WTC11 (cell line): Measurements from ENCODE around the gene KCTD2. TPM values are rescaled to one million over a fixed set of nuclear protein-coding genes. Genes with fewer than 3 reads are reported as not detected.

ENCODE experiments used
- ATAC-seq: fragments of 200-7000 bp; cut with Tn5 transposase; 2 replicates; pipeline ENCODE4 v1.10.0; 2021; ENCODE audit warnings: mild to moderate bottlenecking, moderate library complexity
- CTCF ChIA-PET: fragments of 300-600 bp; sonication (Branson Sonifier 250); formaldehyde crosslinking; loops from one replicate; lab custom pipeline; 2021; ENCODE audit warnings: antibody characterized with exemption; lab: Charles Lee
- POLR2A ChIA-PET: fragments of 350-600 bp; sonication (Branson Sonifier 250); formaldehyde crosslinking; loops from one replicate; lab custom pipeline; 2021; ENCODE audit warnings: antibody characterized with exemption; lab: Charles Lee
- DNase-seq: peaks from one replicate; pipeline ENCODE4 v3.0.0; 2021; ENCODE audit warnings: low spot score
- H3K27ac Mint-ChIP-seq: 2 replicates; pipeline ENCODE4 v1.8.0; 2021; ENCODE audit warnings: mixed read lengths
- H3K27me3 Mint-ChIP-seq: 2 replicates; pipeline ENCODE4 v1.8.0; 2021; ENCODE audit warnings: low read depth, mild to moderate bottlenecking, moderate library complexity, mixed read lengths
- H3K36me3 Mint-ChIP-seq: 2 replicates; pipeline ENCODE4 v1.8.0; 2021; ENCODE audit warnings: mixed read lengths
- H3K4me1 Mint-ChIP-seq: 2 replicates; pipeline ENCODE4 v1.8.0; 2022; ENCODE audit warnings: mixed read lengths
- H3K4me3 Mint-ChIP-seq: 2 replicates; pipeline ENCODE4 v1.8.0; 2021; ENCODE audit warnings: mild to moderate bottlenecking, moderate library complexity, mixed read lengths
- H3K9me3 Mint-ChIP-seq: 2 replicates; pipeline ENCODE4 v1.8.0; 2021; ENCODE audit warnings: mixed read lengths
- ESRRA ChIP-seq: sonication (generic); formaldehyde crosslinking; IDR thresholded peaks from 2 replicates; pipeline ENCODE4 v1.8.1; 2022; ENCODE audit warnings: mild to moderate bottlenecking, missing genetic modification reagents, borderline replicate concordance
- FOXK1 ChIP-seq: sonication (generic); formaldehyde crosslinking; IDR thresholded peaks from 2 replicates; pipeline ENCODE4 v1.8.0; 2022; ENCODE audit warnings: mild to moderate bottlenecking, moderate library complexity, missing genetic modification reagents
- MXD4 ChIP-seq: fragments of 250-450 bp; sonication (Bioruptor Pico); IDR thresholded peaks from 2 replicates; pipeline ENCODE4 v1.8.0; 2021; ENCODE audit warnings: mild to moderate bottlenecking, moderate library complexity, borderline replicate concordance
- PRRX2 ChIP-seq: fragments of 250-450 bp; sonication (Bioruptor Pico); IDR thresholded peaks from 2 replicates; pipeline ENCODE4 v1.8.0; 2021; ENCODE audit warnings: mild to moderate bottlenecking
- RELA ChIP-seq: sonication (generic); formaldehyde crosslinking; IDR thresholded peaks from 2 replicates; pipeline ENCODE4 v1.8.1; 2022; ENCODE audit warnings: missing genetic modification reagents, mild to moderate bottlenecking, borderline replicate concordance
- TCF7 ChIP-seq: sonication (generic); formaldehyde crosslinking; IDR thresholded peaks from 2 replicates; pipeline ENCODE4 v1.8.0; 2022; ENCODE audit warnings: mild to moderate bottlenecking, low read depth, missing genetic modification reagents, moderate library complexity
- TEAD4 ChIP-seq: sonication (generic); formaldehyde crosslinking; IDR thresholded peaks from 2 replicates; pipeline ENCODE4 v1.8.0; 2022; ENCODE audit warnings: mild to moderate bottlenecking, missing genetic modification reagents
- TP53 ChIP-seq: sonication (generic); formaldehyde crosslinking; IDR thresholded peaks from 2 replicates; pipeline ENCODE4 v1.8.1; 2023; ENCODE audit warnings: mild to moderate bottlenecking, missing genetic modification reagents
- ZBTB21 ChIP-seq: sonication (generic); formaldehyde crosslinking; IDR thresholded peaks from 2 replicates; pipeline ENCODE4 v1.8.1; 2023; ENCODE audit warnings: mild to moderate bottlenecking, missing genetic modification reagents, borderline replicate concordance
- ZNF232 ChIP-seq: sonication (generic); formaldehyde crosslinking; IDR thresholded peaks from 2 replicates; pipeline ENCODE4 v1.8.0; 2022; ENCODE audit warnings: mild to moderate bottlenecking, missing genetic modification reagents
- ZNF416 ChIP-seq: fragments of 250-450 bp; sonication (Bioruptor Pico); IDR thresholded peaks from 2 replicates; pipeline ENCODE4 v1.9.0; 2021; ENCODE audit warnings: mild to moderate bottlenecking, inconsistent platforms
- ZNF423 ChIP-seq: fragments of 250-450 bp; sonication (Bioruptor Pico); IDR thresholded peaks from 2 replicates; pipeline ENCODE4 v2.1.2; 2022; ENCODE audit warnings: mild to moderate bottlenecking, moderate library complexity
- ZNF671 ChIP-seq: fragments of 250-450 bp; sonication (Bioruptor Pico); IDR thresholded peaks from 2 replicates; pipeline ENCODE4 v1.8.0; 2021; ENCODE audit warnings: mild to moderate bottlenecking
- total RNA-seq: library from RNA; stranded (reverse); gene quantifications from 3 replicates; pipeline ENCODE4 v1.2.3, GENCODE V29; 2021
- TF ChIP-seq, protein P1 (sequence below): sonication (generic); formaldehyde crosslinking; conservative IDR thresholded peaks from 2 replicates; pipeline ENCODE4 v1.8.1; 2023; ENCODE audit warnings: mild to moderate bottlenecking, low read depth, missing genetic modification reagents, moderate library complexity
- TF ChIP-seq, protein P2 (sequence below): fragments of 250-450 bp; sonication (Bioruptor Pico); IDR thresholded peaks from 2 replicates; pipeline ENCODE4 v1.9.0; 2021; ENCODE audit warnings: mild to moderate bottlenecking
- TF ChIP-seq, protein P3 (sequence below): sonication (generic); formaldehyde crosslinking; IDR thresholded peaks from 2 replicates; pipeline ENCODE4 v1.8.0; 2022; ENCODE audit warnings: mild to moderate bottlenecking, missing genetic modification reagents
- TF ChIP-seq, protein P4 (sequence below): sonication (generic); formaldehyde crosslinking; IDR thresholded peaks from 2 replicates; pipeline ENCODE4 v1.8.0; 2022; ENCODE audit warnings: missing genetic modification reagents
- TF ChIP-seq, protein P5 (sequence below): sonication (generic); formaldehyde crosslinking; IDR thresholded peaks from 2 replicates; pipeline ENCODE4 v1.8.0; 2023; ENCODE audit warnings: missing genetic modification reagents, mild to moderate bottlenecking, borderline replicate concordance

The KCTD2 gene
- total RNA-seq, 1 experiment from 2014 or later: 31.3 TPM

DNA sequence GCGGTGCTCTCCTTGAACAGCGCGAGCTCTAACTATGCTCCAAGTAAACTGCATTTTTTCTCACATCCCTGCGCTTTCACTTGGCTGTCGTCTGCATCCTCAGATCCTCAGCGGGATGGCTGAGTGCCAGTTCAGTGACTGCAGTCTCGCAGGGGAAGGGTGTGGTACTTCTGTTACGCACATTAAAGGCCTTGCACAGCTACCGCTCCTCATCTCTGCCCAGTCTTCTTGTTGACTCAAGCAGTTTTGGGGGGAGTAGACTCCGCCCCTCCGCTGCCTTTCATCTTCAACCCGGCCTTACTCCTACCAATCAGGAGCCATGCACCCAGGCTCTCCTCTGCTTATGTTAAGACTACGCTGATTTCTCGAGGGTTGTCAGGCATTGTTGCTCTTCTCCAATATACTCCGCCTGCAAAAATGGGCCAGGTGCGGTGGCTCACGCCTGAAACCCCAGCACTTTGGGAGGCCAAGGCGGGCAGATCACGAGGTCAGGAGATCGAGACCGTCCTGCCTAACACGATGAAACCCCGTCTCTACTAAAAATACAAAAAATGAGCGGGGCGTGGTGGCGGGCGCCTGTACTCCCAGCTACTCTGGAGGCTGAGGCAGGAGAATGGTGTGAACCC is 10.3 kb upstream of the KCTD2 start:
- Mint-ChIP-seq H3K36me3 (peaks cover 36% of the 10 kb centered on the region), H3K4me1 (peaks cover 36% of the 10 kb centered on the region), H3K4me3 (peak overlapping the region; percentile 19), H3K27me3 (peaks cover 13% of the 10 kb centered on the region), H3K27ac (peak overlapping the region; percentile 98), H3K9me3 (no peaks in the 10 kb centered on the region)
- no peak for TF ChIP-seq ZNF671 (CRISPR knock-in tag)
- TF ChIP-seq ZNF232 (CRISPR knock-in tag): no peak
- TF ChIP-seq ESRRA (CRISPR knock-in tag): no peak
- TF ChIP-seq, protein P1, sequence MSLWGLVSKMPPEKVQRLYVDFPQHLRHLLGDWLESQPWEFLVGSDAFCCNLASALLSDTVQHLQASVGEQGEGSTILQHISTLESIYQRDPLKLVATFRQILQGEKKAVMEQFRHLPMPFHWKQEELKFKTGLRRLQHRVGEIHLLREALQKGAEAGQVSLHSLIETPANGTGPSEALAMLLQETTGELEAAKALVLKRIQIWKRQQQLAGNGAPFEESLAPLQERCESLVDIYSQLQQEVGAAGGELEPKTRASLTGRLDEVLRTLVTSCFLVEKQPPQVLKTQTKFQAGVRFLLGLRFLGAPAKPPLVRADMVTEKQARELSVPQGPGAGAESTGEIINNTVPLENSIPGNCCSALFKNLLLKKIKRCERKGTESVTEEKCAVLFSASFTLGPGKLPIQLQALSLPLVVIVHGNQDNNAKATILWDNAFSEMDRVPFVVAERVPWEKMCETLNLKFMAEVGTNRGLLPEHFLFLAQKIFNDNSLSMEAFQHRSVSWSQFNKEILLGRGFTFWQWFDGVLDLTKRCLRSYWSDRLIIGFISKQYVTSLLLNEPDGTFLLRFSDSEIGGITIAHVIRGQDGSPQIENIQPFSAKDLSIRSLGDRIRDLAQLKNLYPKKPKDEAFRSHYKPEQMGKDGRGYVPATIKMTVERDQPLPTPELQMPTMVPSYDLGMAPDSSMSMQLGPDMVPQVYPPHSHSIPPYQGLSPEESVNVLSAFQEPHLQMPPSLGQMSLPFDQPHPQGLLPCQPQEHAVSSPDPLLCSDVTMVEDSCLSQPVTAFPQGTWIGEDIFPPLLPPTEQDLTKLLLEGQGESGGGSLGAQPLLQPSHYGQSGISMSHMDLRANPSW (CRISPR knock-in tag): no peak
- no peak for TF ChIP-seq ZBTB21 (CRISPR knock-in tag)
- no peak for TF ChIP-seq MXD4 (CRISPR knock-in tag)
- TF ChIP-seq TEAD4 (CRISPR knock-in tag): no peak
- no peak for TF ChIP-seq TP53
- TF ChIP-seq FOXK1 (CRISPR knock-in tag): no peak
- no peak for TF ChIP-seq TCF7 (CRISPR knock-in tag)
- TF ChIP-seq, protein P2, sequence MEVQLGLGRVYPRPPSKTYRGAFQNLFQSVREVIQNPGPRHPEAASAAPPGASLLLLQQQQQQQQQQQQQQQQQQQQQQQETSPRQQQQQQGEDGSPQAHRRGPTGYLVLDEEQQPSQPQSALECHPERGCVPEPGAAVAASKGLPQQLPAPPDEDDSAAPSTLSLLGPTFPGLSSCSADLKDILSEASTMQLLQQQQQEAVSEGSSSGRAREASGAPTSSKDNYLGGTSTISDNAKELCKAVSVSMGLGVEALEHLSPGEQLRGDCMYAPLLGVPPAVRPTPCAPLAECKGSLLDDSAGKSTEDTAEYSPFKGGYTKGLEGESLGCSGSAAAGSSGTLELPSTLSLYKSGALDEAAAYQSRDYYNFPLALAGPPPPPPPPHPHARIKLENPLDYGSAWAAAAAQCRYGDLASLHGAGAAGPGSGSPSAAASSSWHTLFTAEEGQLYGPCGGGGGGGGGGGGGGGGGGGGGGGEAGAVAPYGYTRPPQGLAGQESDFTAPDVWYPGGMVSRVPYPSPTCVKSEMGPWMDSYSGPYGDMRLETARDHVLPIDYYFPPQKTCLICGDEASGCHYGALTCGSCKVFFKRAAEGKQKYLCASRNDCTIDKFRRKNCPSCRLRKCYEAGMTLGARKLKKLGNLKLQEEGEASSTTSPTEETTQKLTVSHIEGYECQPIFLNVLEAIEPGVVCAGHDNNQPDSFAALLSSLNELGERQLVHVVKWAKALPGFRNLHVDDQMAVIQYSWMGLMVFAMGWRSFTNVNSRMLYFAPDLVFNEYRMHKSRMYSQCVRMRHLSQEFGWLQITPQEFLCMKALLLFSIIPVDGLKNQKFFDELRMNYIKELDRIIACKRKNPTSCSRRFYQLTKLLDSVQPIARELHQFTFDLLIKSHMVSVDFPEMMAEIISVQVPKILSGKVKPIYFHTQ (CRISPR knock-in tag): no peak
- TF ChIP-seq ZNF416 (CRISPR knock-in tag): no peak
- no peak for TF ChIP-seq PRRX2 (CRISPR knock-in tag)
- ATAC-seq: 0 out of 2 replicates have a peak, but pooled peaks have one; percentile 1
- DNase-seq: peak; percentile 53
- CTCF ChIA-PET: interaction anchor here (0.6 to 3.5 kb wide), 10 partner anchors 18 to 1785 kb away, joined by 3 to 38 read pairs (median 4); partner anchors contain the start of genes CDR2L and HID1
- POLR2A ChIA-PET: interaction anchor here (1.3 kb wide), 1 partner anchor 10 kb away, joined by 3 read pairs; the partner anchor contains the start of gene ATP5PD

DNA sequence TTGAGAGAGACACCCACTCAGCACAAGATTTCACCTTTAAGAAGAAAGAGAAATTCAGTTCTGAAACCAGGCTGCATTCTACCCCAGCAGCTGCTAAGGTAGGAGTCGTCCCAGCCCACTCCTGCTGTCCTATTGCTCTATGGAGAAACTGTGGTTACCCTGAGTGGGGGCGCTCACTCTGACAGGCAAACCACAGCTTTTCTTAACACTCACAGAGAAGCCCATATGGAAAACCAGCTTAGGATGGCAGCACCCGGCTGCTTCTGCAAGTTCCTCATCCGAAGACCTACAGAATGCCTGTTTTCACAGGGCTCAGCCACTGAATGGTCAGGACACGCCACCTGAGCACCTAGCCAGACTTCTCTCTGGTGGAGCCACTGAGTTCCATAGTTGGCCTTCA is 7.8 kb upstream of the KCTD2 start:
- peaks cover 54% of the 10 kb centered on the region for H3K4me1 Mint-ChIP-seq
- ChIA-PET POLR2A (interaction anchor here (1.1 kb wide), 1 partner anchor 42 kb away, joined by 3 read pairs; no protein-coding TSS in a partner anchor), CTCF (interaction anchor here (2.1 kb wide), 1 partner anchor 27 kb away, joined by 4 read pairs; the partner anchor contains the start of gene MRPL58)
- DNase-seq: no peak
- no peak for ATAC-seq
- no peaks in the 10 kb centered on the region for H3K9me3 Mint-ChIP-seq
- no peak overlapping the region for H3K4me3 Mint-ChIP-seq
- H3K36me3 Mint-ChIP-seq: peaks cover 45% of the 10 kb centered on the region
- peak overlapping the region; percentile 23; the same call in 1 of the 2 replicates for H3K27ac Mint-ChIP-seq
- peaks cover 6% of the 10 kb centered on the region; the same call in 1 of the 2 replicates for H3K27me3 Mint-ChIP-seq
- TF ChIP-seq ZNF423: no peak
- no peak for TF ChIP-seq ZNF416 (CRISPR knock-in tag)
- no peak for TF ChIP-seq FOXK1 (CRISPR knock-in tag)
- TF ChIP-seq, protein P3, sequence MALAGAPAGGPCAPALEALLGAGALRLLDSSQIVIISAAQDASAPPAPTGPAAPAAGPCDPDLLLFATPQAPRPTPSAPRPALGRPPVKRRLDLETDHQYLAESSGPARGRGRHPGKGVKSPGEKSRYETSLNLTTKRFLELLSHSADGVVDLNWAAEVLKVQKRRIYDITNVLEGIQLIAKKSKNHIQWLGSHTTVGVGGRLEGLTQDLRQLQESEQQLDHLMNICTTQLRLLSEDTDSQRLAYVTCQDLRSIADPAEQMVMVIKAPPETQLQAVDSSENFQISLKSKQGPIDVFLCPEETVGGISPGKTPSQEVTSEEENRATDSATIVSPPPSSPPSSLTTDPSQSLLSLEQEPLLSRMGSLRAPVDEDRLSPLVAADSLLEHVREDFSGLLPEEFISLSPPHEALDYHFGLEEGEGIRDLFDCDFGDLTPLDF: no peak
- TF ChIP-seq, protein P4, sequence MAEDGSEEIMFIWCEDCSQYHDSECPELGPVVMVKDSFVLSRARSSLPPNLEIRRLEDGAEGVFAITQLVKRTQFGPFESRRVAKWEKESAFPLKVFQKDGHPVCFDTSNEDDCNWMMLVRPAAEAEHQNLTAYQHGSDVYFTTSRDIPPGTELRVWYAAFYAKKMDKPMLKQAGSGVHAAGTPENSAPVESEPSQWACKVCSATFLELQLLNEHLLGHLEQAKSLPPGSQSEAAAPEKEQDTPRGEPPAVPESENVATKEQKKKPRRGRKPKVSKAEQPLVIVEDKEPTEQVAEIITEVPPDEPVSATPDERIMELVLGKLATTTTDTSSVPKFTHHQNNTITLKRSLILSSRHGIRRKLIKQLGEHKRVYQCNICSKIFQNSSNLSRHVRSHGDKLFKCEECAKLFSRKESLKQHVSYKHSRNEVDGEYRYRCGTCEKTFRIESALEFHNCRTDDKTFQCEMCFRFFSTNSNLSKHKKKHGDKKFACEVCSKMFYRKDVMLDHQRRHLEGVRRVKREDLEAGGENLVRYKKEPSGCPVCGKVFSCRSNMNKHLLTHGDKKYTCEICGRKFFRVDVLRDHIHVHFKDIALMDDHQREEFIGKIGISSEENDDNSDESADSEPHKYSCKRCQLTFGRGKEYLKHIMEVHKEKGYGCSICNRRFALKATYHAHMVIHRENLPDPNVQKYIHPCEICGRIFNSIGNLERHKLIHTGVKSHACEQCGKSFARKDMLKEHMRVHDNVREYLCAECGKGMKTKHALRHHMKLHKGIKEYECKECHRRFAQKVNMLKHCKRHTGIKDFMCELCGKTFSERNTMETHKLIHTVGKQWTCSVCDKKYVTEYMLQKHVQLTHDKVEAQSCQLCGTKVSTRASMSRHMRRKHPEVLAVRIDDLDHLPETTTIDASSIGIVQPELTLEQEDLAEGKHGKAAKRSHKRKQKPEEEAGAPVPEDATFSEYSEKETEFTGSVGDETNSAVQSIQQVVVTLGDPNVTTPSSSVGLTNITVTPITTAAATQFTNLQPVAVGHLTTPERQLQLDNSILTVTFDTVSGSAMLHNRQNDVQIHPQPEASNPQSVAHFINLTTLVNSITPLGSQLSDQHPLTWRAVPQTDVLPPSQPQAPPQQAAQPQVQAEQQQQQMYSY (CRISPR knock-in tag): no peak
- TF ChIP-seq, protein P5, sequence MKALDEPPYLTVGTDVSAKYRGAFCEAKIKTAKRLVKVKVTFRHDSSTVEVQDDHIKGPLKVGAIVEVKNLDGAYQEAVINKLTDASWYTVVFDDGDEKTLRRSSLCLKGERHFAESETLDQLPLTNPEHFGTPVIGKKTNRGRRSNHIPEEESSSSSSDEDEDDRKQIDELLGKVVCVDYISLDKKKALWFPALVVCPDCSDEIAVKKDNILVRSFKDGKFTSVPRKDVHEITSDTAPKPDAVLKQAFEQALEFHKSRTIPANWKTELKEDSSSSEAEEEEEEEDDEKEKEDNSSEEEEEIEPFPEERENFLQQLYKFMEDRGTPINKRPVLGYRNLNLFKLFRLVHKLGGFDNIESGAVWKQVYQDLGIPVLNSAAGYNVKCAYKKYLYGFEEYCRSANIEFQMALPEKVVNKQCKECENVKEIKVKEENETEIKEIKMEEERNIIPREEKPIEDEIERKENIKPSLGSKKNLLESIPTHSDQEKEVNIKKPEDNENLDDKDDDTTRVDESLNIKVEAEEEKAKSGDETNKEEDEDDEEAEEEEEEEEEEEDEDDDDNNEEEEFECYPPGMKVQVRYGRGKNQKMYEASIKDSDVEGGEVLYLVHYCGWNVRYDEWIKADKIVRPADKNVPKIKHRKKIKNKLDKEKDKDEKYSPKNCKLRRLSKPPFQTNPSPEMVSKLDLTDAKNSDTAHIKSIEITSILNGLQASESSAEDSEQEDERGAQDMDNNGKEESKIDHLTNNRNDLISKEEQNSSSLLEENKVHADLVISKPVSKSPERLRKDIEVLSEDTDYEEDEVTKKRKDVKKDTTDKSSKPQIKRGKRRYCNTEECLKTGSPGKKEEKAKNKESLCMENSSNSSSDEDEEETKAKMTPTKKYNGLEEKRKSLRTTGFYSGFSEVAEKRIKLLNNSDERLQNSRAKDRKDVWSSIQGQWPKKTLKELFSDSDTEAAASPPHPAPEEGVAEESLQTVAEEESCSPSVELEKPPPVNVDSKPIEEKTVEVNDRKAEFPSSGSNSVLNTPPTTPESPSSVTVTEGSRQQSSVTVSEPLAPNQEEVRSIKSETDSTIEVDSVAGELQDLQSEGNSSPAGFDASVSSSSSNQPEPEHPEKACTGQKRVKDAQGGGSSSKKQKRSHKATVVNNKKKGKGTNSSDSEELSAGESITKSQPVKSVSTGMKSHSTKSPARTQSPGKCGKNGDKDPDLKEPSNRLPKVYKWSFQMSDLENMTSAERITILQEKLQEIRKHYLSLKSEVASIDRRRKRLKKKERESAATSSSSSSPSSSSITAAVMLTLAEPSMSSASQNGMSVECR (CRISPR knock-in tag): no peak
- no peak for TF ChIP-seq ESRRA (CRISPR knock-in tag)
- no peak for TF ChIP-seq RELA (CRISPR knock-in tag)
- TF ChIP-seq ZNF671 (CRISPR knock-in tag): no peak
